ENCODE measurements around the gene PYGB.
"Not testable (repeated sequence)": the region's sequence is repeated elsewhere in the genome, so short reads cannot be mapped to it uniquely, and the experiment has no call there.

The PYGB gene

DNA sequence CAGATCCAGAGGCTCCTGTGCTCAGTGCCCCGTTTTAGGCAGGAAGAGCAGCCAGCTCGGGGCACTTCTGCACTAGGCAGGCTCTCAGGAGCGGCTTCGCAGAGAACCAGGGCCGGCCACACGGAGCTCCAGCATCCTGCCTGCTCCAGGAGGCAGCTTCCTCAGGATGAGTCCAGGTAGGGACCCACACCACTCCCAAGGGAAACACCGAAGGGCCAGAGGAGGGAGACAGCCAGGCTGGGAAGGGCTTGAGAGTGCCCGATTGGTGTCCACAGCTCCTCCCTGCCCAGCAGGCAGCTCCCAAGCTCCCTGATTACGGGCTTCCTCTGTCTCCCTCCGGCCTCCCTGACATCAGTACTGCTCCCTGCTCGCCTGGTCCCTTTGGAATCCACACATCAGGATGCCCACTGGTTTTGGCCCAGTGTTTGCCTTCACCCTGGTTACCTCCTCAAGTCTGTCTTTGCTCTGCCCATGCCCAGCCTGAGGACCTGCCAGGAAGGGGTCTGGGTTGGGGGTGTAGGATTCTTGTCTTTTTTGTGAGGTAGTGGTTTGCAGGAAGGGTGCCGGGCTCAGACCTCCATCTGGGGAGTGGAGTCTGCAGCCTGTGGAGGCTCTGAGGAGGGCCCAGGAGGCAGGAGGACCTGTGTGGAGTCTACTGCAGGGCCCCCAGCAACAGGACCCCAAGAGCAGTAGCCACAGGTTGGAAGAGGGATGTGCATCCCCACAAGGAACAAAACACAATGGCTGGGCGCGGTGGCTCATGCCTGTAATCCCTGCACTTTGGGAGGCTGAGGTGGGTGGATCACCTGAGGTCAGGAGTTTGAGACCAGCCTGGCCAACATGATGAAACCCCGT lies 11.2 kb upstream of the PYGB start:
- no peak for DNase-seq (ENCODE audit: low spot score)
- TF ChIP-seq CTCF (IDR thresholded peaks at IDR 0.05; ENCODE audit: extremely low read depth, missing control alignments), result no peak

GRCh38 chr20:25237610-25238318 lies 10.1 kb upstream of the PYGB start:
- DNase-seq (ENCODE audit: low spot score), result no peak
- no peak for TF ChIP-seq CTCF (IDR thresholded peaks at IDR 0.05; ENCODE audit: extremely low read depth, missing control alignments)

GRCh38 chr20:25238319-25239037 lies 9.4 kb upstream of the PYGB start:
- DNase-seq (ENCODE audit: low spot score), result no peak
- no peak for TF ChIP-seq CTCF (IDR thresholded peaks at IDR 0.05; ENCODE audit: extremely low read depth, missing control alignments)

- no peak for TF ChIP-seq CTCF (IDR thresholded peaks at IDR 0.05; ENCODE audit: extremely low read depth, missing control alignments)
- DNase-seq (ENCODE audit: low spot score), result no peak
Observed at GRCh38 chr20:25239387-25240370, 8.2 kb upstream of the PYGB start.

DNA sequence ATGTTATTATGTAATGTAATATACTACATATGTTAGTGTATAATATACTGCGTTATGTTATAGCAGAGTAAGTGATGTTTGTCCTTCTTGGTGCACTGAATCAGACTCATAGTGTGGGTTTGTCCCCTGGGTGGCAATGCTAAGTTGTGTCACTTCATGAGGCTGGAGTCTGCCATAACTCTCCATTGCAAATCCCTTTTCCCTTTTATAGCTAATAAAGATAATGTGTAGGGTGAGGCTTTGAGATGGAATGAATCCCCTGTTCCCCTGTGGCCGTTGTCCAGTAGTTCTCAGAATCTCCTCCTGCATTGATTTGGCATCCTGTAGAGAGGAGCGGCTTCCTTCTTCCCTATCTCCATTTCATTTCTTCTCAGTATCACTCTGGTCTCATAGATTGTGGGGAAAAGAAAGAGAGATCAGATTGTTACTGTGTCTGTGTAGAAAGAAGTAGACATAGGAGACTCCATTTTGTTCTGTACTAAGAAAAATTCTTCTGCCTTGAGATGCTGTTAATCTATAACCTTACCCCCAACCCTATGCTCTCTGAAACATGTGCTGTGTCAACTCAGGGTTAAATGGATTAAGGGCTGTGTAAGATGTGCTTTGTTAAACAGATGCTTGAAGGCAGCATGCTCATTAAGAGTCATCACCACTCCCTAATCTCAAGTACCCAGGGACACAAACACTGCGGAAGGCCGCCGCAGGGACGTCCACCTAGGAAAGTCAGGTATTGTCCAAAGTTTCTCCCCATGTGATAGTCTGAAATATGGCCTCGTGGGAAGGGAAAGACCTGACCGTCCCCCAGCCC lies 6.8 kb upstream of the PYGB start:
- not testable (repeated sequence) for DNase-seq (ENCODE audit: low spot score)

DNA sequence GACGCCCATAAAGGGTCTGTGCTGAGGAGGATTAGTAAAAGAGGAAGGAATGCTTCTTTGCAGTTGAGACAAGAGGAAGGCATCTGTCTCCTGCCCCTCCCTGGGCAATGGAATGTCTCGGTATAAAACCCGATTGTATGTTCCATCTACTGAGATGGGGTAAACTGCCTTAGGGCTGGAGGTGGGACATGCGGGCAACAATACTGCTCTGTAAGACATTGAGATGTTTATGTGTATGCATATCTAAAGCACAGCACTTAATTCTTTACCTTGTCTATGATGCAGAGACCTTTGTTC lies 6.3 kb upstream of the PYGB start:
- not testable (repeated sequence) for DNase-seq (ENCODE audit: low spot score)

GRCh38 chr20:25242231-25242630 lies 5.7 kb upstream of the PYGB start:
- no peak for TF ChIP-seq CTCF (IDR thresholded peaks at IDR 0.05; ENCODE audit: extremely low read depth, missing control alignments)
- DNase-seq (ENCODE audit: low spot score), result no peak
